ENCODE data around the gene NEO1.

GRCh38 chr15:73346735-73347312, 294.6 kb downstream of the NEO1 start:
- no peak for TF ChIP-seq CTCF (IDR thresholded peaks at IDR 0.05; ENCODE audit: low read depth, low read length, poor library complexity, severe bottlenecking)
- TF ChIP-seq EZH2phosphoT487 (IDR thresholded peaks at IDR 0.05; ENCODE audit: borderline replicate concordance, low read length): no peak
